ENCODE measurements around the gene NOL12. TPM values are rescaled to one million over a fixed set of nuclear protein-coding genes. Genes with fewer than 3 reads are reported as not detected.

NOL12 gene
- total RNA-seq, 3 donors from 2014 or later: 28.5 to 45.3 (median 42.6) TPM

GRCh38 chr22:37701141-37701786 lies 15.1 kb downstream of the NOL12 start:
- ATAC-seq (peak; percentile 17), DNase-seq (no peak)
- TF ChIP-seq CTCF (IDR thresholded peaks at IDR 0.05): no peak
- peaks cover 10% of the 10 kb centered on the region for H3K4me1 ChIP-seq (ENCODE audit: low read depth)
- no peaks in the 10 kb centered on the region for H3K9me3 ChIP-seq
- H3K36me3 ChIP-seq (ENCODE audit: low read depth): no peaks in the 10 kb centered on the region
- H3K4me3 ChIP-seq: no peak overlapping the region
- intact Hi-C loops (cut with DNase I, micrococcal nuclease): no loop called here

GRCh38 chr22:37703906-37704305 lies 17.8 kb downstream of the NOL12 start:
- no peak for TF ChIP-seq CTCF (IDR thresholded peaks at IDR 0.05)
- Histone ChIP-seq H3K4me3 (no peak overlapping the region), H3K9me3 (no peaks in the 10 kb centered on the region), H3K4me1 (ENCODE audit: low read depth) (no peaks in the 10 kb centered on the region), H3K36me3 (ENCODE audit: low read depth) (no peaks in the 10 kb centered on the region)
- no peak for ATAC-seq
- intact Hi-C loops (cut with DNase I, micrococcal nuclease): no loop called here
- DNase-seq: no peak

GRCh38 chr22:37704645-37705044 lies 18.5 kb downstream of the NOL12 start:
- no peaks in the 10 kb centered on the region for H3K4me1 ChIP-seq (ENCODE audit: low read depth)
- H3K4me3 ChIP-seq: no peak overlapping the region
- H3K9me3 ChIP-seq: no peaks in the 10 kb centered on the region
- ATAC-seq (no peak), DNase-seq (no peak)
- H3K36me3 ChIP-seq (ENCODE audit: low read depth): no peaks in the 10 kb centered on the region
- intact Hi-C loops (cut with DNase I, micrococcal nuclease): no loop called here
- TF ChIP-seq CTCF (IDR thresholded peaks at IDR 0.05): no peak

DNA sequence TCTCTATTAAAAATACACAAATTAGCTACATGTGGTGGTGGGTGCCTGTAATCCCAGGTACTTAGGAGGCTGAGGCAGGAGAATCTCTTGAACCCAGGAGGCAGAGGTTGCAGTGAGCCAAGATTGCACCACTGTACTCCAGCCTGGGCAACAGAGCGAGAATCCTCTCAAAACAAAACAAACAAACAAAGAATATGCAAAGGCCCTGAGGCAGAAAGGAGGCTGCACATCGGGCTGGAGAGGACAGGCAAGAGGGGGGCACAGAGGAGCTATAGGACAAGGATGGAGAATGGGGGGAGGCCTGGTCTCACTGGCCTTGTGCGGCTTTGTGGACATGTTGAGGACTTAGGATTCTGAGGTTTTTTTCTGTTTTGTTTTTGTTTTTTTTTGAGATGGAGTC lies 19.1 kb downstream of the NOL12 start:
- DNase-seq (no peak), ATAC-seq (no peak)
- TF ChIP-seq CTCF (IDR thresholded peaks at IDR 0.05): no peak
- intact Hi-C loops (cut with DNase I, micrococcal nuclease): no loop called here
- Histone ChIP-seq H3K4me1 (ENCODE audit: low read depth) (no peaks in the 10 kb centered on the region), H3K9me3 (no peaks in the 10 kb centered on the region), H3K4me3 (no peak overlapping the region), H3K36me3 (ENCODE audit: low read depth) (no peaks in the 10 kb centered on the region)

DNA sequence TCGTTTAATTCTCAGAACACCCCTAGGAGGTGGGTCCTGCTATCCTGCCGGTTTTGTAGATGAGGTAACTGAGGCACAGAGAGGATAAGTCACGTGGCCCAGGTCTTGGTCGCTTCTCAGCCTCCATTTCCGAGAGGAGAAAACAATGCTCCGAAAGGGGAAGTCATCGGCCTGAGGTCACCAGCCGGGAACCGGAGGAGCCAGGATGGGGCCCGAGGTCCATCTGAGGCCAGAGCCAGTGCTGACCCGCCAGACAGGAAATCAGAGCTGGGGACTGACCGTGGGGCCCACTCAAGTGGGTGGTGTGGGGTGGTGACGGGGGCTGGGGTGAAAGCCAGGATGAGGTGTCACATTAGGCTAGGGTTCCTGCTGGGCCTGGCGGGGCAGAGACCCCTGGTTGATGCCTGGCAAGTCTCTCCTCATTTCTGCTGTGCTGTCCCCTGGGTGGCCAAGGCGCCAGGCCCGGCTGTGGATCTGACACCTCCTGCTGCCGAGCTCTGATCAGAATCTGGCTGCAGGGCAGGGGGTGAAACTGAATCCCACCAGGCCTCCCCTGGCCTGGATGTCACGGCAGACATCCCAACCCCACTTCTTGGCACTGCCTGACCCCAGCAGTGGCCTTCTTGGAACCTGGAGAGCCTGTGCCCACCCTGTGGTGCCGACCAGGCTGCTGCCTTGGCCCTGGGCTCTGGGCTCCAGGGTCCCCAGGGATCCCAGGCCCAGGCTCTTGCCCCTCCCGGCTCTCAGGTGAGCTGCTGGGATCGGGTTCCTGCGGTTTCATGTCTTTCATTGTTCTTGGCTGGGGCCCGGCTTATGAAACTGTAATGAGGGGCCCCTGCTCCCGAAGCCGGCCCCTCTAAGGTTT lies 22.7 kb downstream of the NOL12 start:
- Histone ChIP-seq H3K36me3 (ENCODE audit: low read depth) (no peaks in the 10 kb centered on the region), H3K4me1 (ENCODE audit: low read depth) (peaks cover 4% of the 10 kb centered on the region), H3K4me3 (no peak overlapping the region), H3K9me3 (no peaks in the 10 kb centered on the region)
- no peak for TF ChIP-seq CTCF (IDR thresholded peaks at IDR 0.05)
- no peak for ATAC-seq
- intact Hi-C loops (cut with DNase I, micrococcal nuclease): no loop called here
- DNase-seq: no peak
